Liver (tissue), 9 donors: ENCODE measurements around the gene MAP1LC3B2. TPM values are rescaled to one million over a fixed set of nuclear protein-coding genes. Genes with fewer than 3 reads are reported as not detected.

Source experiments
- DNase-seq: peaks from one replicate; pipeline ENCODE4 v3.0.0-alpha.2; 2017; ENCODE audit warnings: low spot score
- H3K27ac ChIP-seq, 2 donors: one replicate each; pipeline ENCODE4 v1.7.0; 2013; ENCODE audit warnings: inconsistent platforms in 2 of 2, low read length in 2 of 2, control low read depth in 1 of 2, low read depth in 1 of 2, mild to moderate bottlenecking in 1 of 2
- H3K27me3 ChIP-seq, 4 donors: one replicate each; pipeline versions ENCODE4 v1.6.1 to v1.7.0; 2013; ENCODE audit warnings: low read length in 3 of 4, inconsistent platforms in 1 of 4, mild to moderate bottlenecking in 1 of 4, moderate library complexity in 1 of 4; ENCODE audit not compliant: control insufficient read depth in 4 of 4, insufficient read depth in 4 of 4
- H3K36me3 ChIP-seq, 4 donors: one replicate each; pipeline versions ENCODE4 v1.6.1 to v1.7.0; 2013; ENCODE audit warnings: low read length in 3 of 4, mild to moderate bottlenecking in 3 of 4, low read depth in 1 of 4, moderate library complexity in 1 of 4; ENCODE audit not compliant: control insufficient read depth in 4 of 4, insufficient read depth in 3 of 4
- H3K4me1 ChIP-seq, 4 donors: one replicate each; pipeline versions ENCODE4 v1.6.1 to v1.7.0; 2013; ENCODE audit warnings: low read length in 3 of 4, mild to moderate bottlenecking in 3 of 4, moderate library complexity in 1 of 4; ENCODE audit not compliant: control insufficient read depth in 4 of 4, insufficient read depth in 4 of 4
- H3K4me3 ChIP-seq, 3 donors: one replicate each; pipeline versions ENCODE4 v1.6.1 to v1.7.0; 2013; ENCODE audit warnings: low read length in 3 of 3, control low read depth in 1 of 3, low read depth in 1 of 3, mild to moderate bottlenecking in 1 of 3
- H3K9ac ChIP-seq, 2 donors: one replicate each; pipeline ENCODE4 v1.7.0; 2013; ENCODE audit warnings: low read length in 2 of 2, mild to moderate bottlenecking in 2 of 2, moderate library complexity in 2 of 2, control low read depth in 1 of 2, low read depth in 1 of 2
- H3K9me3 ChIP-seq, 4 donors: one replicate each; pipeline versions ENCODE4 v1.6.1 to v1.7.0; 2013; ENCODE audit warnings: low read length in 3 of 4; ENCODE audit not compliant: control insufficient read depth in 4 of 4
- ATF3 ChIP-seq: IDR thresholded peaks from 2 replicates; pipeline ENCODE4 v1.6.1; 2016; ENCODE audit warnings: antibody characterized with exemption
- CTCF ChIP-seq: fragments of 150-350 bp; IDR thresholded peaks from 2 replicates; pipeline ENCODE4 v1.5.1; 2017; ENCODE audit warnings: improper control_type of control experiment, low read depth, low read length; ENCODE audit not compliant: missing input control
- EGR1 ChIP-seq, 2 donors: IDR thresholded peaks; 2 replicates each; pipeline ENCODE4 v1.6.1; 2016 to 2018; ENCODE audit warnings: antibody characterized with exemption in 2 of 2, low read depth in 2 of 2
- FOXA1 ChIP-seq: IDR thresholded peaks from 2 replicates; pipeline ENCODE4 v1.6.1; 2016; ENCODE audit warnings: antibody characterized with exemption
- FOXA2 ChIP-seq: IDR thresholded peaks from 2 replicates; pipeline ENCODE4 v1.6.1; 2016; ENCODE audit warnings: antibody characterized with exemption
- GABPA ChIP-seq, 2 donors: IDR thresholded peaks in 1 of 2; conservative IDR thresholded peaks in 1 of 2; 2 replicates each; pipeline ENCODE4 v1.6.1; 2016; ENCODE audit warnings: antibody characterized with exemption in 2 of 2, mild to moderate bottlenecking in 1 of 2, moderate library complexity in 1 of 2
- HNF4A ChIP-seq, 2 donors: conservative IDR thresholded peaks; 2 replicates each; pipeline ENCODE4 v1.6.1; 2016; ENCODE audit warnings: antibody characterized with exemption in 2 of 2, mild to moderate bottlenecking in 2 of 2
- HNF4G ChIP-seq: IDR thresholded peaks from 2 replicates; pipeline ENCODE4 v1.6.1; 2016; ENCODE audit warnings: antibody characterized with exemption
- JUND ChIP-seq, 2 donors: IDR thresholded peaks; 2 replicates each; pipeline ENCODE4 v1.6.1; 2016; ENCODE audit warnings: antibody characterized with exemption in 2 of 2
- MAX ChIP-seq: IDR thresholded peaks from 2 replicates; pipeline ENCODE4 v1.6.1; 2016; ENCODE audit warnings: antibody characterized with exemption
- NR2F2 ChIP-seq: IDR thresholded peaks from 2 replicates; pipeline ENCODE4 v1.6.1; 2016; ENCODE audit warnings: antibody characterized with exemption
- RAD21 ChIP-seq, 2 donors: IDR thresholded peaks; 2 replicates each; pipeline ENCODE4 v1.6.1; 2016; ENCODE audit warnings: antibody characterized with exemption in 2 of 2, mild to moderate bottlenecking in 2 of 2
- REST ChIP-seq: IDR thresholded peaks from 2 replicates; pipeline ENCODE4 v1.6.1; 2016; ENCODE audit warnings: antibody characterized with exemption, mild to moderate bottlenecking
- RXRA ChIP-seq, 2 donors: IDR thresholded peaks; 2 replicates each; pipeline ENCODE4 v1.6.1; 2017 to 2018; ENCODE audit warnings: antibody characterized with exemption in 2 of 2, mild to moderate bottlenecking in 1 of 2
- SP1 ChIP-seq: IDR thresholded peaks from 2 replicates; pipeline ENCODE4 v1.6.1; 2018; ENCODE audit warnings: antibody characterized with exemption, mild to moderate bottlenecking
- TAF1 ChIP-seq: conservative IDR thresholded peaks from 2 replicates; pipeline ENCODE4 v1.6.1; 2016; ENCODE audit warnings: antibody characterized with exemption, mild to moderate bottlenecking
- YY1 ChIP-seq: IDR thresholded peaks from 2 replicates; pipeline ENCODE4 v1.6.1; 2016; ENCODE audit warnings: antibody characterized with exemption, mild to moderate bottlenecking
- ZBTB33 ChIP-seq: IDR thresholded peaks from 2 replicates; pipeline ENCODE4 v1.6.1; 2016; ENCODE audit warnings: antibody characterized with exemption
- WGBS: extraction: QIAGEN DNeasy Blood & Tissue Kit; methylation state at CpG from one replicate; pipeline ENCODE4 v1.1.7; 2013; 5-methylcytosine and 5-hydroxymethylcytosine counted together
- polyA plus RNA-seq, 2 donors: library from polyadenylated mRNA; stranded (reverse) in 1 of 2; unstranded in 1 of 2; fragments of 200-250 nt in 1 of 2; fragments of >200 nt in 1 of 2; fragmentation: Nextera tagmentation in 1 of 2; extraction: Ambion mirVana in 1 of 2; gene quantifications; one replicate each; pipeline versions ENCODE4 v1.2.1 to v1.2.3, GENCODE V29; 2013 to 2015
- total RNA-seq, 2 donors: library from RNA; depleted of rRNA; stranded (reverse); fragments of >200 nt; gene quantifications; one replicate each; pipeline ENCODE4 v1.2.3, GENCODE V29; 2014
- donor health status: healthy.
- donor health status: healthy.
- donor health status: healthy.
- donor health status: healthy.
- donor health status: healthy.

The MAP1LC3B2 gene
- total and polyA plus RNA-seq, 4 donors, result 1.3 to 7.7 TPM; not detected in 2

- H3K4me1 ChIP-seq, result peaks cover 0 to 7% (median 2%) of the 10 kb centered on the region in 4 donors
- TF ChIP-seq ATF3 (no peak), GABPA (IDR thresholded peaks at IDR 0.05 in 1 of 2, conservative IDR thresholded peaks at IDR 0.05 in 1 of 2) (no peak), YY1 (no peak), CTCF (no peak), NR2F2 (no peak), HNF4G (no peak), RXRA (IDR thresholded peaks at IDR 0.05) (no peak), FOXA1 (no peak), TAF1 (no peak), FOXA2 (no peak), MAX (no peak), EGR1 (IDR thresholded peaks at IDR 0.05; ENCODE audit: low read depth in 2 of 2) (no peak), RAD21 (IDR thresholded peaks at IDR 0.05) (no peak), REST (no peak), SP1 (no peak), ZBTB33 (no peak), HNF4A (conservative IDR thresholded peaks at IDR 0.05) (no peak), JUND (IDR thresholded peaks at IDR 0.05) (no peak)
- no peak for DNase-seq
- no peaks in the 10 kb centered on the region for H3K27me3 ChIP-seq
- no peak overlapping the region for H3K4me3 ChIP-seq
- no peaks in the 10 kb centered on the region for H3K36me3 ChIP-seq
- WGBS, result 100% methylated on average over 1 of the region's 1 CpG
- no peak overlapping the region for H3K27ac ChIP-seq
- H3K9me3 ChIP-seq, result no peaks in the 10 kb centered on the region
- H3K9ac ChIP-seq, result no peak overlapping the region
Observed at GRCh38 chr12:116597886-116598285, 38.7 kb downstream of the MAP1LC3B2 start.
